SJCRH30 (cell line): Measurements from ENCODE around the gene VPS13C. TPM values are rescaled to one million over a fixed set of nuclear protein-coding genes. Genes with fewer than 3 reads are reported as not detected.

Experiments used
- DNase-seq, 2 experiments: peaks; one replicate each; pipeline ENCODE4 v3.0.0-alpha.2; 2015 to 2020
- H3K27ac ChIP-seq: fragments of 250-450 bp; sonication (Bioruptor Pico); 2 replicates; pipeline ENCODE4 v1.5.1; 2020; ENCODE audit warnings: mild to moderate bottlenecking, moderate library complexity
- H3K27me3 ChIP-seq: fragments of 250-450 bp; sonication (Bioruptor Pico); 2 replicates; pipeline ENCODE4 v1.5.1; 2020; ENCODE audit warnings: mild to moderate bottlenecking, moderate library complexity
- H3K36me3 ChIP-seq: fragments of 250-450 bp; sonication (Bioruptor Pico); 2 replicates; pipeline ENCODE4 v1.5.1; 2020; ENCODE audit warnings: mild to moderate bottlenecking, moderate library complexity
- H3K4me1 ChIP-seq: fragments of 250-450 bp; sonication (Bioruptor Pico); 2 replicates; pipeline ENCODE4 v1.5.1; 2020; ENCODE audit warnings: mild to moderate bottlenecking, moderate library complexity
- H3K4me3 ChIP-seq: fragments of 250-450 bp; sonication (Bioruptor Pico); 2 replicates; pipeline ENCODE4 v1.5.1; 2020; ENCODE audit warnings: mild to moderate bottlenecking, moderate library complexity
- H3K9me3 ChIP-seq: fragments of 250-450 bp; sonication (Bioruptor Pico); replicated peaks from 2 replicates; pipeline ENCODE4 v1.5.1; 2020; ENCODE audit warnings: mild to moderate bottlenecking, moderate library complexity
- total RNA-seq: library from RNA; depleted of rRNA; stranded (reverse); fragments of >200 nt; shearing (Covaris generic); gene quantifications from 2 replicates; pipeline ENCODE4 v1.2.3, GENCODE V29; 2014

The VPS13C gene
- total RNA-seq, 1 experiment from 2014 or later, result 35.5 TPM

GRCh38 chr15:61906961-61907752 is 153.1 kb downstream of the VPS13C start:
- Histone ChIP-seq H3K27me3 (no peaks in the 10 kb centered on the region), H3K9me3 (no peaks in the 10 kb centered on the region), H3K4me1 (no peaks in the 10 kb centered on the region; the same call in 1 of the 2 replicates), H3K4me3 (no peak overlapping the region), H3K36me3 (peaks cover 35% of the 10 kb centered on the region), H3K27ac (no peak overlapping the region)
- peak in 1 of 2 experiments; percentile 4 for DNase-seq

DNA sequence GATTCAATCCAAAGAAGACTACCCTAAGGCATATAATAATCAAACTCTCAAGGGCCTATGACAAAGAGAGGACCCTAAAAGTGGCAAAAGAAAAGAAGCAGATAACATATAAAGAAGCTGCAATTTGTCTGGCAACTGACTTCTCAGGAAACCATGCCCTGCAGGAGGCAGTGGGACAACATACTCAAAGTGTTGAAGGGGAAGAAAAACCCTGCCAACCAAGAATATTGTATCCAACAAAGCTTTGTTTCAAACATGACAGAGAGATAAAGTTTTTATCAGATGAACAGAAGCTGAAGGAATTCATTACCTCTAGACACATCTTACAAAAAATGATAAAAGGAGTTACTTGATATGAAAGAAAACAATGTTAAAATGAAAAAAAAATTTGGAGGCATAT is 167.1 kb downstream of the VPS13C start:
- no peaks in the 10 kb centered on the region for H3K27me3 ChIP-seq
- no peak overlapping the region for H3K27ac ChIP-seq
- H3K4me1 ChIP-seq, result no peaks in the 10 kb centered on the region
- H3K9me3 ChIP-seq, result peaks cover 11% of the 10 kb centered on the region; the same call in 1 of the 2 replicates
- H3K4me3 ChIP-seq, result no peak overlapping the region
- DNase-seq, result no peak
- peaks cover 12% of the 10 kb centered on the region for H3K36me3 ChIP-seq

DNA sequence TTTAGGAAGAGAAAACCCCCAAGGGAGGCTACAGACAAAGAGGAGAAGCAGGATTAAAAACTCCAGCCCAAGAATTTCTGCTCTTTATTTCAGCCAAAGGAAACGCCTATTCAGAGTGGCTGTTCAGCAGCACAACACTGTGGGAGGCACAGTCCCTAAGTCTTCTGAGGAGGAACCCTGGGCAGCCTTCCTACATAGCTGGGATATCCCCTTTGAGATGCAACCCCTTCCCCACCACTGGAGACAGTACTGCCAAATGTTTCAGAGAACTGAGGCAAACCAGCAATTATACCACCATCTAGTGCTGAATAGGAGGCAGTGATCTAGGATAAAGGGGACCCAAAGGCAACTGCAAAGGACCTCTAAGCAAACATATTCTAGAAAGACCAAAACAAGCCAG is 168.1 kb downstream of the VPS13C start:
- H3K4me1 ChIP-seq, result no peaks in the 10 kb centered on the region
- H3K27me3 ChIP-seq, result no peaks in the 10 kb centered on the region
- H3K9me3 ChIP-seq, result peaks cover 11% of the 10 kb centered on the region; the same call in 1 of the 2 replicates
- DNase-seq, result no peak
- H3K4me3 ChIP-seq, result no peak overlapping the region
- no peak overlapping the region for H3K27ac ChIP-seq
- peaks cover 14% of the 10 kb centered on the region for H3K36me3 ChIP-seq

DNA sequence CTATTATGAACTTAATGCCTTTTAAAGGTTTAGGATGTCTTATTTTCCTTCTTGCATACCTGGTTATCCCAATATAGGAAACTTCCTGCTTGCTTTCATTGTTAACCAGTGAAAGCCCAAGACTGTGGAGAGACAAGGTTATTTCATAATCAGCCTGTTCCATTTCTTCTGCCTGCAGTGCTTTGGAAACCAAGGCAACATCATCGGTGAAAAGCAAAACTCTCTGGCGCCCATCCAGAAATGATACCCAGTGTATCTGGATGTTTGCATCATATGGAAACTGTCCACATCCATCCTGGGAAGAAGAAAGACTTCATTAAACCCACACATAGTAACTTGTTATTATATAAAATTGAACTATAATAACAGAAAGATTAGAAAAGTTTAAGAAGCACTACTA is 170.1 kb downstream of the VPS13C start:
- no peak for DNase-seq
- Histone ChIP-seq H3K36me3 (peaks cover 18% of the 10 kb centered on the region), H3K4me1 (no peaks in the 10 kb centered on the region), H3K27me3 (no peaks in the 10 kb centered on the region), H3K27ac (no peak overlapping the region), H3K9me3 (peaks cover 11% of the 10 kb centered on the region; the same call in 1 of the 2 replicates), H3K4me3 (no peak overlapping the region)

GRCh38 chr15:61889706-61890105 is 170.5 kb downstream of the VPS13C start:
- peaks cover 18% of the 10 kb centered on the region for H3K36me3 ChIP-seq
- no peak for DNase-seq
- no peaks in the 10 kb centered on the region for H3K27me3 ChIP-seq
- no peaks in the 10 kb centered on the region for H3K4me1 ChIP-seq
- H3K27ac ChIP-seq, result no peak overlapping the region
- H3K9me3 ChIP-seq, result peaks cover 11% of the 10 kb centered on the region; the same call in 1 of the 2 replicates
- H3K4me3 ChIP-seq, result no peak overlapping the region

GRCh38 chr15:61888074-61888780 is 172.0 kb downstream of the VPS13C start:
- no peak for DNase-seq
- Histone ChIP-seq H3K27ac (no peak overlapping the region), H3K27me3 (no peaks in the 10 kb centered on the region), H3K9me3 (peaks cover 11% of the 10 kb centered on the region; the same call in 1 of the 2 replicates), H3K4me1 (no peaks in the 10 kb centered on the region), H3K4me3 (no peak overlapping the region), H3K36me3 (peaks cover 11% of the 10 kb centered on the region)

- Histone ChIP-seq H3K9me3 (no peaks in the 10 kb centered on the region), H3K4me3 (no peak overlapping the region), H3K36me3 (0 out of 2 replicates have a peak, but pooled peaks cover 3% of the 10 kb centered on the region), H3K27ac (no peak overlapping the region), H3K4me1 (no peaks in the 10 kb centered on the region), H3K27me3 (no peaks in the 10 kb centered on the region)
- no peak for DNase-seq
Measured at GRCh38 chr15:61880084-61880483, 180.2 kb downstream of the VPS13C start.

DNA sequence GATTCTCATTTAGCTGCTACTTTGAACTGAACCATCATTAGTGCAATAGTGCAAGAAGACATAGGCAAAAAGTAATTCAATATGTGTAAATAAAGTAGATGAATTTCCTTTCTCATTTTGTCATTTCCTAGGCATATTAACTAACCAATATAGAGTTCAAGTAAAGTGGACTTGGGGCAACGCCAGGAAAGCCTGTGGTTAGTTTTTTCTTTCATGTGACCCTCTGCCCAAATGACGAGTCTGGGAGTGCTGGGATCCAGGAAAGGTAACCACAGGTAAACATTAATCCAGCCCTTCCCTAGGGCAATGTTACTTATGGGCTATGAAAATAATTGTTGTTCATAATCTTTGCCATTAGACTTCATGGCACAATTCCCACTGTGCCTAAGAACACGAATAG is 181.0 kb downstream of the VPS13C start:
- no peak overlapping the region for H3K4me3 ChIP-seq
- peak in 1 of 2 experiments; percentile 2 for DNase-seq
- no peaks in the 10 kb centered on the region for H3K4me1 ChIP-seq
- H3K36me3 ChIP-seq, result 0 out of 2 replicates have a peak, but pooled peaks cover 3% of the 10 kb centered on the region
- H3K9me3 ChIP-seq, result no peaks in the 10 kb centered on the region
- no peak overlapping the region for H3K27ac ChIP-seq
- H3K27me3 ChIP-seq, result no peaks in the 10 kb centered on the region

- H3K4me1 ChIP-seq, result no peaks in the 10 kb centered on the region
- no peak overlapping the region for H3K4me3 ChIP-seq
- no peak overlapping the region for H3K27ac ChIP-seq
- no peaks in the 10 kb centered on the region for H3K9me3 ChIP-seq
- peak in 1 of 2 experiments; percentile 35 for DNase-seq
- no peaks in the 10 kb centered on the region for H3K27me3 ChIP-seq
- peaks cover 5% of the 10 kb centered on the region; the same call in 1 of the 2 replicates for H3K36me3 ChIP-seq
Measured at GRCh38 chr15:61871926-61872522, 188.2 kb downstream of the VPS13C start.

DNA sequence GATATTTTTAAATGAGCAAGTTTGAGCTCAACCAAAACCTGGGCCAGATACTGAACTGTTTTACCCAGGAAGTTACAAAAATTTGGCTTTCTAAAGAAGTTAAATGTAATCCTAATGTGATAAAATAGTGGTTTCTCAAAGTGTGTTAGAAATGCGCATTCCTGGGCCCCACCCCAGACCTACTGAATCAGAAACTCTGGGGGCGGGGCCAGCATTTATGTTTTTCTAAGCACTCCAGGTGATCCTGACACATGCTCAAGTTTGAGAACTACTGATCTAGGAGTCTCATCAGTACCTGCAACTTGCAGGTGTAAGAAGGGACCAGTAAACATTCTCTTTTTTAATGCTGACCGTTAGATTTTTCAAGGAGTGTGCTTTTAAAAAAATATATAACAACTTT is 190.6 kb downstream of the VPS13C start:
- no peaks in the 10 kb centered on the region for H3K9me3 ChIP-seq
- no peak for DNase-seq
- peaks cover 5% of the 10 kb centered on the region; the same call in 1 of the 2 replicates for H3K36me3 ChIP-seq
- no peaks in the 10 kb centered on the region for H3K4me1 ChIP-seq
- H3K27ac ChIP-seq, result no peak overlapping the region
- no peaks in the 10 kb centered on the region for H3K27me3 ChIP-seq
- H3K4me3 ChIP-seq, result no peak overlapping the region

- H3K9me3 ChIP-seq, result no peaks in the 10 kb centered on the region
- no peak overlapping the region for H3K27ac ChIP-seq
- no peak overlapping the region for H3K4me3 ChIP-seq
- no peaks in the 10 kb centered on the region; the same call in 1 of the 2 replicates for H3K36me3 ChIP-seq
- DNase-seq, result no peak
- no peaks in the 10 kb centered on the region for H3K27me3 ChIP-seq
- no peaks in the 10 kb centered on the region for H3K4me1 ChIP-seq
Measured at GRCh38 chr15:61861962-61862361, 198.3 kb downstream of the VPS13C start.

DNA sequence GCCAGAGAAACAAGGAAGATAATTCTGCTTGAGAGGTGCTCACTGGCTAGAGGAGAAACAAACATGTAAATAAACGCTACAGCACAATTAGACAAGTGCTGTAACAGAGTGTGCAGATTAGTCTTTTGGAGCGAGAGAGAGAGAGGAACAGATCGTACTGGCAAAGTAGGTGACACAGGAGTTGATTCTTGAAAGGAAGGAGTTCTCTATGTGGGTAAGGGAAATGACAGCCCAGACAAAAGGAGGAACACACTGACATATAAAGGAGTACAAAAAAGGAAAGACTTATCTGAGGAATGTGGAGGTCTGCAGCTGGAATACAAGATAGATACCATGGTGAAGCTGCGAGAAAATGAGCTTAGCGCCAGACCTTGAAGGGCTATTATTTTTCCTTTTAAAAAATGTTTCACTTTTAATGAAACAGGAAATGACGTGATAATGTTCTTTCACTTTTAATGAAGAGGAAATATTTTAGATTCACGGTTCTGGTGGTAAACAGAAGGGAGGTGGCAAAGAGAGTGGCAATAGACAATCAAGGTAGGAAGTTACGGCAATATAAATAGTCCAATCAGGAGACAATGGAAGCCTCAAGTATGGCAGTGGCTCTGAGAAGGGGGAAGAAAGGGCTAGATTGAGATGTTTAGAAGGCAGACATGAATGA is 202.9 kb downstream of the VPS13C start:
- no peaks in the 10 kb centered on the region for H3K36me3 ChIP-seq
- H3K27me3 ChIP-seq, result no peaks in the 10 kb centered on the region
- H3K4me3 ChIP-seq, result no peak overlapping the region
- H3K9me3 ChIP-seq, result no peaks in the 10 kb centered on the region
- H3K27ac ChIP-seq, result no peak overlapping the region
- no peak for DNase-seq
- H3K4me1 ChIP-seq, result no peaks in the 10 kb centered on the region

GRCh38 chr15:61856295-61856694 is 204.0 kb downstream of the VPS13C start:
- Histone ChIP-seq H3K36me3 (no peaks in the 10 kb centered on the region), H3K4me3 (no peak overlapping the region), H3K27ac (no peak overlapping the region), H3K9me3 (no peaks in the 10 kb centered on the region), H3K4me1 (no peaks in the 10 kb centered on the region), H3K27me3 (no peaks in the 10 kb centered on the region)
- no peak for DNase-seq

DNA sequence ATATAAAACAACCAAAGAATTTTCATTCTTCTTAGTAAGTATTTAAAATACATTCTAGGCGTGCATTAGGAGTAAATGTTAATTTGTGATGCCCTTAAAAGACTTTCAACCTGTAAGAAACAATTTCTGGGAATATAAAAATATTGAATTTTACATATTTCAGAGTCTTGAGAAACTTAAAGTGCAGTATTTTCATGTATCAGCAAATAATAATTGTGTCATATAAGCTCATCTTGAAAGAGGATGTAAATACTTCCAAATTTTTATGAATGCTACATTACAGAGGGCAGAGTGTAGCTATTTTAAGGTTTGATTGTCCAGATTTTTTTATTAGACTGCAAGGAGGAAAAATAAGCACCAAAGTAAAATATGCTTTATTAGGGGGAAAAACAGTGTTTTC is 207.1 kb downstream of the VPS13C start:
- Histone ChIP-seq H3K27ac (no peak overlapping the region), H3K36me3 (no peaks in the 10 kb centered on the region), H3K27me3 (no peaks in the 10 kb centered on the region), H3K4me1 (no peaks in the 10 kb centered on the region), H3K4me3 (no peak overlapping the region), H3K9me3 (no peaks in the 10 kb centered on the region)
- no peak for DNase-seq
